SK-N-SH (cell line): Measurements from ENCODE around the gene SEC23A. TPM values are rescaled to one million over a fixed set of nuclear protein-coding genes. Genes with fewer than 3 reads are reported as not detected.

Experiments used
- CTCF ChIA-PET: fragments of 300-600, 350-600 bp; formaldehyde crosslinking; extraction: SDS; loops from one replicate; lab custom pipeline; 2021; lab: Yijun Ruan, JAX
- POLR2A ChIA-PET: fragments of 350-600 bp; sonication (Branson Sonifier 250); formaldehyde crosslinking; extraction: SDS; loops from one replicate; lab custom pipeline; 2020; ENCODE audit warnings: antibody characterized with exemption, inconsistent platforms; lab: Yijun Ruan, JAX
- DNase-seq: peaks from one replicate; pipeline ENCODE4 v3.0.0; 2012
- H2AFZ ChIP-seq: fragments of 200-600 bp; sonication (generic); 2 replicates; pipeline ENCODE4 v1.8.1; 2016; ENCODE audit warnings: antibody characterized with exemption, mild to moderate bottlenecking, low read depth
- H3F3A ChIP-seq: fragments of 200-600 bp; sonication (generic); replicated peaks from 2 replicates; pipeline ENCODE3; 2016; ENCODE audit warnings: antibody characterized with exemption, mild to moderate bottlenecking; ENCODE audit not compliant: insufficient read depth
- H3K27ac ChIP-seq, 2 experiments: fragments of 200-500 bp in 1 of 2; fragments of 200-600 bp in 1 of 2; sonication (Bioruptor generic) in 1 of 2; sonication (generic), shearing (Covaris generic) in 1 of 2; 2 replicates each; pipeline versions ENCODE4 v1.5.1 to v1.6.1; 2014 to 2016; ENCODE audit warnings: low read depth in 2 of 2, inconsistent platforms in 1 of 2, low read length in 1 of 2, mild to moderate bottlenecking in 1 of 2, mixed read lengths in 1 of 2
- H3K27me3 ChIP-seq: fragments of 200-600 bp; sonication (generic), shearing (Covaris generic); 2 replicates; pipeline ENCODE4 v1.6.1; 2016; ENCODE audit warnings: mixed run types; ENCODE audit not compliant: insufficient read depth
- H3K36me3 ChIP-seq, 2 experiments: fragments of 200-500 bp in 1 of 2; fragments of 200-600 bp in 1 of 2; sonication (Bioruptor generic) in 1 of 2; sonication (generic) in 1 of 2; replicated peaks in 1 of 2; 2 replicates each; pipeline versions ENCODE3 to v1.5.1; 2014 to 2016; ENCODE audit warnings: low read length in 1 of 2, mild to moderate bottlenecking in 1 of 2; ENCODE audit not compliant: insufficient read depth in 2 of 2, control insufficient read depth in 1 of 2
- H3K4me1 ChIP-seq, 2 experiments: fragments of 200-500 bp in 1 of 2; fragments of 200-600 bp in 1 of 2; sonication (Bioruptor generic) in 1 of 2; sonication (generic), shearing (Covaris generic) in 1 of 2; 2 replicates each; pipeline versions ENCODE4 v1.5.1 to v1.6.1; 2014 to 2016; ENCODE audit warnings: low read depth in 1 of 2, low read length in 1 of 2, mixed run types in 1 of 2; ENCODE audit not compliant: insufficient read depth in 2 of 2, control insufficient read depth in 1 of 2
- H3K4me2 ChIP-seq: fragments of 200-600 bp; sonication (generic), shearing (Covaris generic); 2 replicates; pipeline ENCODE4 v1.6.1; 2017; ENCODE audit warnings: mixed run types
- H3K4me3 ChIP-seq, 2 experiments: fragments of 200-500 bp in 1 of 2; fragments of 200-600 bp in 1 of 2; sonication (Bioruptor generic) in 1 of 2; sonication (generic), shearing (Covaris generic) in 1 of 2; 2 replicates each; pipeline versions ENCODE4 v1.5.1 to v1.8.1; 2014 to 2016; ENCODE audit warnings: low read depth in 2 of 2, inconsistent platforms in 1 of 2, low read length in 1 of 2, mild to moderate bottlenecking in 1 of 2, mixed read lengths in 1 of 2, moderate library complexity in 1 of 2
- H3K79me2 ChIP-seq: fragments of 200-600 bp; sonication (generic); 2 replicates; pipeline ENCODE4 v1.8.1; 2017; ENCODE audit warnings: mild to moderate bottlenecking; ENCODE audit not compliant: insufficient read depth
- H3K9ac ChIP-seq: fragments of 200-600 bp; sonication (generic); 2 replicates; pipeline ENCODE4 v1.6.1; 2017; ENCODE audit warnings: mixed run types
- H3K9me2 ChIP-seq: fragments of 200-600 bp; sonication (generic); 2 replicates; pipeline ENCODE4 v1.6.1; 2017; ENCODE audit warnings: mixed run types
- H3K9me3 ChIP-seq: fragments of 200-600 bp; sonication (generic); 2 replicates; pipeline ENCODE4 v1.6.1; 2017; ENCODE audit warnings: mixed run types, mild to moderate bottlenecking, moderate library complexity
- H4K20me1 ChIP-seq: fragments of 200-600 bp; sonication (generic); 2 replicates; pipeline ENCODE4 v1.6.1; 2017; ENCODE audit warnings: mild to moderate bottlenecking, mixed run types; ENCODE audit not compliant: insufficient read depth
- CHD2 ChIP-seq: fragments of 150-350 bp; IDR thresholded peaks from 2 replicates; pipeline ENCODE4 v1.6.1; 2018; ENCODE audit warnings: low read length; ENCODE audit not compliant: partially characterized antibody
- CTCF ChIP-seq: fragments of 200-600 bp; sonication (generic); IDR thresholded peaks from 2 replicates; pipeline ENCODE4 v1.6.1; 2017; ENCODE audit warnings: antibody characterized with exemption, mild to moderate bottlenecking, moderate library complexity
- EP300 ChIP-seq, 2 experiments: IDR thresholded peaks; 2 replicates each; pipeline versions ENCODE4 v1.4.0 to v1.6.1; 2012; ENCODE audit warnings: borderline replicate concordance in 1 of 2, low read depth in 1 of 2, low read length in 1 of 2
- EZH2phosphoT487 ChIP-seq: fragments of 200-600 bp; sonication (generic); IDR thresholded peaks from 2 replicates; pipeline ENCODE4 v1.6.1; 2017; ENCODE audit warnings: low read depth, mixed run types, mild to moderate bottlenecking, antibody characterized with exemption, moderate library complexity, borderline replicate concordance
- FOXJ3 ChIP-seq: sonication (generic); formaldehyde crosslinking; IDR thresholded peaks from 2 replicates; pipeline ENCODE4 v1.5.1; 2020; ENCODE audit warnings: mild to moderate bottlenecking, missing genetic modification reagents
- GABPA ChIP-seq: IDR thresholded peaks from 2 replicates; pipeline ENCODE4 v1.4.0; 2012; ENCODE audit warnings: low read depth, mild to moderate bottlenecking
- GATA2 ChIP-seq: sonication (generic); formaldehyde crosslinking; IDR thresholded peaks from 2 replicates; pipeline ENCODE4 v1.5.0; 2020; ENCODE audit warnings: mild to moderate bottlenecking, missing genetic modification reagents
- IRF3 ChIP-seq: fragments of 150-350 bp; IDR thresholded peaks from 2 replicates; pipeline ENCODE4 v1.6.1; 2016; ENCODE audit warnings: mild to moderate bottlenecking, low read depth, low read length
- RCOR1 ChIP-seq: fragments of 150-350 bp; IDR thresholded peaks from 2 replicates; pipeline ENCODE4 v1.6.1; 2017; ENCODE audit warnings: antibody characterized with exemption, low read length
- REST ChIP-seq: IDR thresholded peaks from 2 replicates; pipeline ENCODE4 v1.6.1; 2012; ENCODE audit warnings: mild to moderate bottlenecking, low read depth, low read length, moderate library complexity
- RFX5 ChIP-seq: IDR thresholded peaks from 2 replicates; pipeline ENCODE4 v1.6.1; 2012; ENCODE audit warnings: mild to moderate bottlenecking, improper control_type of control experiment, low read length
- SIN3A ChIP-seq: IDR thresholded peaks from 2 replicates; pipeline ENCODE4 v1.6.1; 2012; ENCODE audit warnings: low read depth, mild to moderate bottlenecking, low read length, moderate library complexity, borderline replicate concordance
- TAF1 ChIP-seq: IDR thresholded peaks from 2 replicates; pipeline ENCODE4 v1.6.1; 2012; ENCODE audit warnings: low read depth, mild to moderate bottlenecking, low read length, moderate library complexity, borderline replicate concordance
- WGBS: methylation state at CpG from one replicate; pipeline ENCODE4 v1.1.6; 2017; ENCODE audit warnings: low lambda C conversion rate; 5-methylcytosine and 5-hydroxymethylcytosine counted together
- polyA plus RNA-seq, 3 experiments: library from polyadenylated mRNA; depleted of rRNA; stranded (reverse); fragments of >200 nt; gene quantifications; 2 replicates each; pipeline ENCODE4 v1.2.3, GENCODE V29; 2012
- TF ChIP-seq, protein P1 (sequence below): IDR thresholded peaks from 2 replicates; pipeline ENCODE4 v1.4.0; 2012; ENCODE audit warnings: low read depth, borderline replicate concordance
- TF ChIP-seq, protein P2 (sequence below): fragments of 150-350 bp; IDR thresholded peaks from 2 replicates; pipeline ENCODE4 v1.6.1; 2017; ENCODE audit warnings: antibody characterized with exemption, low read length, low read depth, borderline replicate concordance
- TF ChIP-seq, protein P3 (sequence below): IDR thresholded peaks from 2 replicates; pipeline ENCODE4; 2012

The SEC23A gene
- polyA plus RNA-seq, 1 of the 3 experiments (the other 2 are of a cell fraction): 30.0 TPM

DNA sequence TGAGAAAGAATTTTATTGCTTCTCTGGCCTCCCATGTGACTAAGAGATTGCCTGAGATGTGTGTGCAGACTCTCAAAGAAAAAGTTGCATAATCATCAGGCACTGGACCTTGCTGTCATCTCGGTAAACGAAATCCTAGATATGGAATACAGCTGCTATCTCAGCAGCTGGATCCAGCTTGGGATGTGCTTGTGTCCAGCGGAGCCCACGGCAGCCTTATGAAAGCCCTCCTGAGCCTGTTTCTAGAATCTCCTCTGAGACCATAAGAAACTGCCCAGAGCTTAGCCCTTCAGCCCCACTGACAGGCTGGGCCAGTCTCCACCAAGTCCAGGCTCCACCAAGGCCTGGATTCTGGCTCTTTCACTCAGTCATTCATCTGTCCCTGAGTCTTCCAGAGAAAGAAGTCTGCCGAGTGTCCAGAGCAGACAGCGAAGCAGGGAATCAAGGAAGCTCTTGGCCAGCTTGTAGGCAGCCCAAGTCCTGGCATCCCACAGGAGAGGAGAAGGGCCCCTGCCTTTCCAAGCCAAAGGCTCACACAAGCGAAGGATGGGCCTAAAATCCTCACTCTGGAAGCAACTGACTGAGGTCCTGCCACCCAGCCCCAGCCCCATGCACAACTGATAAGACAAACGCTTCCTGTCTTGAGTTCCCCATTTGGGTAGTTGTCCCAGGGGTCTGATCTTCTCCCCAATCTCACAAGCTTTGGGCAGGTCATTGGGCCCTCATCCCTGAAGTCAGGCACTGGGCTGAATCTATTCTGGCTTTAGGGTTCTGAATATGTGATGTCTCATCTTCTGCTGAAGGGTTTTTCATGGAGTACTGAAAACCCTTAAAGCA lies 97.8 kb downstream of the SEC23A start:
- Histone ChIP-seq H2AFZ (no peak overlapping the region), H3K27ac (no peak overlapping the region), H3K9me2 (no peaks in the 10 kb centered on the region), H3K4me3 (no peak overlapping the region), H3F3A (no peaks in the 10 kb centered on the region), H3K36me3 (no peaks in the 10 kb centered on the region), H3K4me1 (no peaks in the 10 kb centered on the region), H3K79me2 (no peaks in the 10 kb centered on the region), H3K4me2 (no peak overlapping the region), H4K20me1 (no peaks in the 10 kb centered on the region), H3K9ac (no peak overlapping the region), H3K27me3 (no peaks in the 10 kb centered on the region), H3K9me3 (no peaks in the 10 kb centered on the region)
- CTCF ChIA-PET: interaction anchor here (0.8 to 1.0 kb wide), 2 partner anchors 10 to 12 kb away, joined by 3 read pairs; no protein-coding TSS in a partner anchor
- 100% methylated on average over 2 of the region's 8 CpGs for WGBS
- TF ChIP-seq RCOR1 (no peak), FOXJ3 (CRISPR knock-in tag) (no peak), EP300 (IDR thresholded peaks at IDR 0.05; ENCODE audit: borderline replicate concordance in 1 of 2, low read depth in 1 of 2, low read length in 1 of 2) (no peak), TAF1 (no peak), RFX5 (no peak), IRF3 (no peak), SIN3A (no peak), CTCF (no peak), REST (no peak), EZH2phosphoT487 (no peak), GATA2 (CRISPR knock-in tag) (no peak), CHD2 (no peak), GABPA (no peak)
- TF ChIP-seq, protein P1, sequence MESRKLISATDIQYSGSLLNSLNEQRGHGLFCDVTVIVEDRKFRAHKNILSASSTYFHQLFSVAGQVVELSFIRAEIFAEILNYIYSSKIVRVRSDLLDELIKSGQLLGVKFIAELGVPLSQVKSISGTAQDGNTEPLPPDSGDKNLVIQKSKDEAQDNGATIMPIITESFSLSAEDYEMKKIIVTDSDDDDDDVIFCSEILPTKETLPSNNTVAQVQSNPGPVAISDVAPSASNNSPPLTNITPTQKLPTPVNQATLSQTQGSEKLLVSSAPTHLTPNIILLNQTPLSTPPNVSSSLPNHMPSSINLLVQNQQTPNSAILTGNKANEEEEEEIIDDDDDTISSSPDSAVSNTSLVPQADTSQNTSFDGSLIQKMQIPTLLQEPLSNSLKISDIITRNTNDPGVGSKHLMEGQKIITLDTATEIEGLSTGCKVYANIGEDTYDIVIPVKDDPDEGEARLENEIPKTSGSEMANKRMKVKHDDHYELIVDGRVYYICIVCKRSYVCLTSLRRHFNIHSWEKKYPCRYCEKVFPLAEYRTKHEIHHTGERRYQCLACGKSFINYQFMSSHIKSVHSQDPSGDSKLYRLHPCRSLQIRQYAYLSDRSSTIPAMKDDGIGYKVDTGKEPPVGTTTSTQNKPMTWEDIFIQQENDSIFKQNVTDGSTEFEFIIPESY: no peak
- TF ChIP-seq, protein P2, sequence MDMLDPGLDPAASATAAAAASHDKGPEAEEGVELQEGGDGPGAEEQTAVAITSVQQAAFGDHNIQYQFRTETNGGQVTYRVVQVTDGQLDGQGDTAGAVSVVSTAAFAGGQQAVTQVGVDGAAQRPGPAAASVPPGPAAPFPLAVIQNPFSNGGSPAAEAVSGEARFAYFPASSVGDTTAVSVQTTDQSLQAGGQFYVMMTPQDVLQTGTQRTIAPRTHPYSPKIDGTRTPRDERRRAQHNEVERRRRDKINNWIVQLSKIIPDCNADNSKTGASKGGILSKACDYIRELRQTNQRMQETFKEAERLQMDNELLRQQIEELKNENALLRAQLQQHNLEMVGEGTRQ: no peak
- TF ChIP-seq, protein P3, sequence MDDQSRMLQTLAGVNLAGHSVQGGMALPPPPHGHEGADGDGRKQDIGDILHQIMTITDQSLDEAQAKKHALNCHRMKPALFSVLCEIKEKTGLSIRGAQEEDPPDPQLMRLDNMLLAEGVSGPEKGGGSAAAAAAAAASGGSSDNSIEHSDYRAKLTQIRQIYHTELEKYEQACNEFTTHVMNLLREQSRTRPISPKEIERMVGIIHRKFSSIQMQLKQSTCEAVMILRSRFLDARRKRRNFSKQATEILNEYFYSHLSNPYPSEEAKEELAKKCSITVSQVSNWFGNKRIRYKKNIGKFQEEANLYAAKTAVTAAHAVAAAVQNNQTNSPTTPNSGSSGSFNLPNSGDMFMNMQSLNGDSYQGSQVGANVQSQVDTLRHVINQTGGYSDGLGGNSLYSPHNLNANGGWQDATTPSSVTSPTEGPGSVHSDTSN: no peak
- POLR2A ChIA-PET: no interaction called here
- no peak for DNase-seq
